ENCODE measurements around the gene TMEM239. TPM values are rescaled to one million over a fixed set of nuclear protein-coding genes. Genes with fewer than 3 reads are reported as not detected.

The TMEM239 gene
- polyA plus RNA-seq, 2 of the 4 experiments (the other 2 are of a cell fraction), result not detected

DNA sequence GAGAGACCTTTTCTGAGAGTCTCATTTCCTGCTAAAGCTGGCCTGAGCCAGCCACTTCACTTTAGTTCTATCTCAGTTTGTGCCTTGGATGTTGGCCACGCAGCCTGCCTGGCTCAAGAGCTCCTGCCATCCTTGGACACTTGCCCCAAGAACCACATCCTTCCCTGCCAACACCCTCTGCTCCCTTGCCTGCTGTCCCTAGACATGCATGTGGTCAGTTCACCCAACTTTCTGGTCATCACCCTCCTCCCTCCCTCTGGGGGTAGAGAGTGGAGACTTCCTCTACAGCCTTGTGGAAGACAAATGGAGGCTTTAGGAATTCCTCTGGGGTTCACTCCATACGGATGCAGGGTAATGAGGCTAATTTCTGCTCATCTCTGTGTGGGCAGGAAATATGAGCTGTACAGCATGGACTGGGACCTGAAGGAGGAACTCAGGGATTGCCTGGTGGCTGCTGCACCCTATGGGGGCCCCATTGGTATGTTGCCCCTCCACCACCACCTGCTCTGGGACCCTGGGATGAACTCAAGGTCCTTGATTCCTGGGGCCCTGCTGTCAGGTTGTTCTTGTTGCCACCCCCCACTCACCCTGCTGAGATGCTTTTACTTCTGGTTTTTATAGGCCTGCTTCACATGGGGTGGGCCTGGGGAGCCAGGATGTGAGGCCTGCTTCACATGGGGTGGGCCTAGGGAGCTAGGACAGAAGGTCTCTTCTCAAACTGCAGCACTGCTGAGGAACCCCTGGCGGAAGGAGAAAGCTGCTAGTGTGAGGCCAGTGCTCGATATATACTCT is 43.4 kb downstream of the TMEM239 start:
- POLR2A ChIA-PET, result no interaction called here
- Histone ChIP-seq H3K4me2 (no peak overlapping the region), H3K9me3 (no peaks in the 10 kb centered on the region), H3K4me1 (no peaks in the 10 kb centered on the region), H3K4me3 (no peak overlapping the region), H3K27ac (no peak overlapping the region)
- 94% methylated on average over 4 of the region's 4 CpGs for WGBS (ENCODE audit: missing lambda C conversion rate)
- CTCF ChIA-PET, result interaction anchor here (0.8 to 14.2 kb wide), 4 partner anchors 10 to 106 kb away, joined by 3 to 170 read pairs (median 4); no protein-coding TSS in a partner anchor
- no peak for ATAC-seq
- no peak for FAIRE-seq
- TF ChIP-seq HOXA7 (CRISPR knock-in tag; IDR thresholded peaks at IDR 0.05), result no peak
- no peak for TF ChIP-seq TP53 (CRISPR knock-in tag; IDR thresholded peaks at IDR 0.05)
- TF ChIP-seq NR3C1 (IDR thresholded peaks at IDR 0.05), result no peak
- no peak for DNase-seq (ENCODE audit: low read depth in 1 of 2, low spot score in 1 of 2)

DNA sequence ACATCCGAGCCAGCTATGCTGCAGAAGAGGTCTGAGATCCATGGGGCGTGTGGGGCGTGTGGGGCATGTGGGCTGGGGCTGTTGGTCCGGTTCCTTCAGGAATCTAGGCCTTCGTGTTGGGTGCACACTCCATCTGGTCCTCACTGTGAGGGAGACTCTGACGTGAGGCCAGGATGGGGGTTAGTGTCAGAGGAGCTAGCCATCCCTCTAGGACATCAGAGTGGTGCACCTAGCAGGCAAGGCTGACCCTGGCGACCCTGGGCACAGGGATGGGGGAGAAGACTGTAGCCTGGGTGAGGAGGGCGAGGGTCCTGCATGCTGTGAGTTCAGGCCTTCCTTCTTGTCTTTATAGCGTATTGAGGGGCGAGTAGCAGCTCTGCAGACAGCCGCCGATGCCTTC is 48.5 kb downstream of the TMEM239 start:
- Histone ChIP-seq H3K27ac (no peak overlapping the region), H3K4me2 (no peak overlapping the region), H3K4me3 (no peak overlapping the region), H3K9me3 (no peaks in the 10 kb centered on the region), H3K4me1 (peaks cover 10% of the 10 kb centered on the region; the same call in 2 of the 3 replicates)
- no peak for FAIRE-seq
- ATAC-seq, result no peak
- TF ChIP-seq RARB (CRISPR knock-in tag; IDR thresholded peaks at IDR 0.05) (no peak), CHD4 (IDR thresholded peaks at IDR 0.05; ENCODE audit: borderline replicate concordance) (no peak), KDM1A (IDR thresholded peaks at IDR 0.05; ENCODE audit: low read depth) (no peak), HOXB13 (CRISPR knock-in tag; IDR thresholded peaks at IDR 0.05; ENCODE audit: low read depth) (no peak), ELK1 (IDR thresholded peaks at IDR 0.05; ENCODE audit: low read depth, low read length) (no peak), MAX (IDR thresholded peaks at IDR 0.05) (no peak), EHF (CRISPR knock-in tag; IDR thresholded peaks at IDR 0.05) (no peak), FOSB (CRISPR knock-in tag; IDR thresholded peaks at IDR 0.05) (no peak), CEBPB (IDR thresholded peaks at IDR 0.05) (no peak), RFX5 (IDR thresholded peaks at IDR 0.05) (no peak), HOXA7 (CRISPR knock-in tag; IDR thresholded peaks at IDR 0.05) (no peak)
- CTCF ChIA-PET, result interaction anchor here (1.0 to 2.9 kb wide), 4 partner anchors 13 to 121 kb away, joined by 3 to 21 read pairs (median 4); no protein-coding TSS in a partner anchor
- DNase-seq (ENCODE audit: low read depth in 1 of 2, low spot score in 1 of 2), result no peak
- WGBS (ENCODE audit: missing lambda C conversion rate), result 95% methylated on average over 12 of the region's 12 CpGs
- POLR2A ChIA-PET, result interaction anchor here (1.1 kb wide), 1 partner anchor 8 kb away, joined by 4 read pairs; the partner anchor contains the start of gene PTPRA

DNA sequence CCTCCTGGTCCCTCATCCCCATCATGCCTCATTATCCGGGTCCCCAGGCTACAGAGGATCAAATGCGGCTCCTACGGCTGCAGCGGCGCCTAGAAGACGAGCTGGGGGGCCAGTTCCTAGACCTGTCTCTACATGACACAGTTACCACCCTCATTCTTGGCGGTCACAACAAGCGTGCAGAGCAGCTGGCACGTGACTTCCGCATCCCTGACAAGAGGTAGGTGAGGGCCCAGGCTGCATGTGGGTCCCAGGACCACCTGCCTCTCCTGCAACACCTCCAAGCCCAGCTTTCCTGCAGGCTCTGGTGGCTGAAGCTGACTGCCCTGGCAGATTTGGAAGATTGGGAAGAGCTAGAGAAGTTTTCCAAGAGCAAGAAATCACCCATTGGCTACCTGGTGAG is 48.9 kb downstream of the TMEM239 start:
- FAIRE-seq (no peak), ATAC-seq (no peak), DNase-seq (ENCODE audit: low read depth in 1 of 2, low spot score in 1 of 2) (no peak)
- H3K4me2 ChIP-seq, result no peak overlapping the region
- 97% methylated on average over 10 of the region's 10 CpGs for WGBS (ENCODE audit: missing lambda C conversion rate)
- ChIA-PET POLR2A (no interaction called here), CTCF (interaction anchor here (1.0 to 2.9 kb wide), 8 partner anchors 9 to 120 kb away, joined by 3 to 21 read pairs (median 4); no protein-coding TSS in a partner anchor)
- peaks cover 10% of the 10 kb centered on the region; the same call in 2 of the 3 replicates for H3K4me1 ChIP-seq
- no peak overlapping the region for H3K27ac ChIP-seq
- no peaks in the 10 kb centered on the region for H3K9me3 ChIP-seq
- H3K4me3 ChIP-seq, result no peak overlapping the region
- TF ChIP-seq FOSB (CRISPR knock-in tag; IDR thresholded peaks at IDR 0.05) (no peak), MYC (IDR thresholded peaks at IDR 0.05; ENCODE audit: borderline replicate concordance, low read length) (no peak), CTCF (IDR thresholded peaks at IDR 0.05) (no peak), ZC3H11A (IDR thresholded peaks at IDR 0.05) (no peak), FOSL2 (IDR thresholded peaks at IDR 0.05) (no peak), FOSL2 (CRISPR knock-in tag; IDR thresholded peaks at IDR 0.05) (no peak), RCOR1 (IDR thresholded peaks at IDR 0.05; ENCODE audit: low read depth, low read length) (no peak), ZNF302 (CRISPR knock-in tag; IDR thresholded peaks at IDR 0.05) (no peak), RNF2 (IDR thresholded peaks at IDR 0.05; ENCODE audit: borderline replicate concordance, low read depth) (no peak), POLR2AphosphoS2 (conservative IDR thresholded peaks at IDR 0.05; ENCODE audit: low read length) (no peak), BHLHE40 (IDR thresholded peaks at IDR 0.05; ENCODE audit: low read depth, low read length) (no peak), USF2 (IDR thresholded peaks at IDR 0.05) (no peak)
- TF ChIP-seq, protein P1, sequence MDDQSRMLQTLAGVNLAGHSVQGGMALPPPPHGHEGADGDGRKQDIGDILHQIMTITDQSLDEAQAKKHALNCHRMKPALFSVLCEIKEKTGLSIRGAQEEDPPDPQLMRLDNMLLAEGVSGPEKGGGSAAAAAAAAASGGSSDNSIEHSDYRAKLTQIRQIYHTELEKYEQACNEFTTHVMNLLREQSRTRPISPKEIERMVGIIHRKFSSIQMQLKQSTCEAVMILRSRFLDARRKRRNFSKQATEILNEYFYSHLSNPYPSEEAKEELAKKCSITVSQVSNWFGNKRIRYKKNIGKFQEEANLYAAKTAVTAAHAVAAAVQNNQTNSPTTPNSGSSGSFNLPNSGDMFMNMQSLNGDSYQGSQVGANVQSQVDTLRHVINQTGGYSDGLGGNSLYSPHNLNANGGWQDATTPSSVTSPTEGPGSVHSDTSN (IDR thresholded peaks at IDR 0.05), result no peak

All from A549 (cell line).